Activated CD4-positive, alpha-beta memory T cell treated with anti-CD3 and anti-CD28 coated beads for 36 hours (primary cell): ENCODE data around the gene WNT5B. TPM values are rescaled to one million over a fixed set of nuclear protein-coding genes. Genes with fewer than 3 reads are reported as not detected.

Experiments
- CTCF ChIA-PET: fragments of 350-600 bp; sonication (Branson Sonifier 250); formaldehyde crosslinking; loops from one replicate; lab custom pipeline; 2021; ENCODE audit warnings: antibody characterized with exemption, inconsistent platforms; lab: Charles Lee
- POLR2A ChIA-PET: fragments of 350-600 bp; sonication (Branson Sonifier 250); formaldehyde crosslinking; loops from one replicate; lab custom pipeline; 2021; ENCODE audit warnings: antibody characterized with exemption; lab: Charles Lee
- DNase-seq: peaks from one replicate; pipeline ENCODE4 v3.0.0-alpha.2; 2020
- H3K27ac Mint-ChIP-seq: one replicate; pipeline ENCODE4 v1.8.0; 2021; ENCODE audit warnings: mixed read lengths
- H3K27me3 Mint-ChIP-seq: one replicate; pipeline ENCODE4 v1.8.0; 2021; ENCODE audit warnings: mixed read lengths
- H3K36me3 Mint-ChIP-seq: one replicate; pipeline ENCODE4 v1.8.0; 2021; ENCODE audit warnings: mixed read lengths
- H3K4me1 Mint-ChIP-seq: one replicate; pipeline ENCODE4 v1.8.0; 2021; ENCODE audit warnings: low read depth, mixed read lengths
- H3K4me3 Mint-ChIP-seq: one replicate; pipeline ENCODE4 v1.8.0; 2021; ENCODE audit warnings: mild to moderate bottlenecking, mixed read lengths
- H3K9me3 Mint-ChIP-seq: one replicate; pipeline ENCODE4 v1.8.0; 2021; ENCODE audit warnings: mixed read lengths
- intact Hi-C: fragments of 100-400 bp; cut with micrococcal nuclease; formaldehyde crosslinking; loops from one replicate; pipeline ENCODE4 v1.15.1; 2023
- total RNA-seq, 2 experiments: library from RNA; stranded (reverse); gene quantifications; one replicate each; pipeline ENCODE4 v1.2.3, GENCODE V29; 2021

The WNT5B gene
- total RNA-seq, 2 experiments from 2014 or later: not detected

GRCh38 chr12:1591034-1591433 lies 38.0 kb upstream of the WNT5B start:
- H3K27me3 Mint-ChIP-seq: no peaks in the 10 kb centered on the region
- peaks cover 47% of the 10 kb centered on the region for H3K4me1 Mint-ChIP-seq
- DNase-seq: peak; percentile 35
- H3K9me3 Mint-ChIP-seq: no peaks in the 10 kb centered on the region
- intact Hi-C loops: loop anchor here (5.0 to 10.0 kb wide), 5 partner anchors 59 to 1026 kb away; partner anchors contain the start of genes ERC1 and WNK1
- H3K27ac Mint-ChIP-seq: peak overlapping the region; percentile 52
- ChIA-PET CTCF (interaction anchor here (6.9 kb wide), 1 partner anchor 474 kb away, joined by 80 read pairs; no protein-coding TSS in a partner anchor), POLR2A (no interaction called here)
- H3K4me3 Mint-ChIP-seq: peak overlapping the region; percentile 68
- peaks cover 17% of the 10 kb centered on the region for H3K36me3 Mint-ChIP-seq

GRCh38 chr12:1591543-1591942 lies 37.5 kb upstream of the WNT5B start:
- Mint-ChIP-seq H3K9me3 (no peaks in the 10 kb centered on the region), H3K4me1 (peaks cover 47% of the 10 kb centered on the region), H3K27me3 (no peaks in the 10 kb centered on the region), H3K27ac (peak overlapping the region; percentile 91), H3K36me3 (peaks cover 17% of the 10 kb centered on the region), H3K4me3 (peak overlapping the region; percentile 94)
- intact Hi-C loops: loop anchor here (5.0 to 10.0 kb wide), 5 partner anchors 59 to 1027 kb away; partner anchors contain the start of genes ERC1 and WNK1
- DNase-seq: no peak
- POLR2A ChIA-PET: no interaction called here
- CTCF ChIA-PET: interaction anchor here (1.7 to 6.9 kb wide), 2 partner anchors 10 to 474 kb away, joined by 8 to 80 read pairs; no protein-coding TSS in a partner anchor

GRCh38 chr12:1592444-1593173 lies 36.4 kb upstream of the WNT5B start:
- Mint-ChIP-seq H3K27me3 (no peaks in the 10 kb centered on the region), H3K36me3 (peaks cover 17% of the 10 kb centered on the region), H3K9me3 (no peaks in the 10 kb centered on the region), H3K27ac (peak overlapping the region; percentile 91), H3K4me3 (peak overlapping the region; percentile 94), H3K4me1 (peaks cover 46% of the 10 kb centered on the region)
- intact Hi-C loops: loop anchor here (1.0 to 10.0 kb wide), 7 partner anchors 13 to 1028 kb away; partner anchors contain the start of genes ERC1, RAD52 and WNK1
- ChIA-PET POLR2A (interaction anchor here (0.8 to 2.1 kb wide), 7 partner anchors 9 to 840 kb away, joined by 3 to 24 read pairs (median 4); partner anchors contain the start of genes RAD52 and WNK1), CTCF (interaction anchor here (0.9 to 6.9 kb wide), 10 partner anchors 9 to 640 kb away, joined by 3 to 80 read pairs (median 4); no protein-coding TSS in a partner anchor)
- peak; percentile 87 for DNase-seq

GRCh38 chr12:1593174-1594005 lies 35.6 kb upstream of the WNT5B start:
- POLR2A ChIA-PET: interaction anchor here (0.8 to 2.2 kb wide), 8 partner anchors 9 to 842 kb away, joined by 3 to 24 read pairs (median 4); partner anchors contain the start of gene WNK1
- DNase-seq: peak; percentile 65
- Mint-ChIP-seq H3K4me3 (peak overlapping the region; percentile 94), H3K27ac (peak overlapping the region; percentile 91), H3K4me1 (peaks cover 38% of the 10 kb centered on the region), H3K27me3 (no peaks in the 10 kb centered on the region), H3K36me3 (peaks cover 17% of the 10 kb centered on the region), H3K9me3 (no peaks in the 10 kb centered on the region)
- CTCF ChIA-PET: interaction anchor here (0.9 to 6.9 kb wide), 12 partner anchors 8 to 644 kb away, joined by 3 to 80 read pairs (median 4); partner anchors contain the start of gene RAD52
- intact Hi-C loops: loop anchor here (5.0 to 10.0 kb wide), 5 partner anchors 61 to 1029 kb away; partner anchors contain the start of genes ERC1 and WNK1

GRCh38 chr12:1594006-1594260 lies 35.1 kb upstream of the WNT5B start:
- no peak for DNase-seq
- peak overlapping the region; percentile 94 for H3K4me3 Mint-ChIP-seq
- H3K36me3 Mint-ChIP-seq: peaks cover 17% of the 10 kb centered on the region
- no peaks in the 10 kb centered on the region for H3K27me3 Mint-ChIP-seq
- ChIA-PET POLR2A (interaction anchor here (0.8 to 2.2 kb wide), 3 partner anchors 8 to 843 kb away, joined by 3 to 24 read pairs (median 8); no protein-coding TSS in a partner anchor), CTCF (interaction anchor here (0.9 to 6.9 kb wide), 8 partner anchors 8 to 645 kb away, joined by 3 to 80 read pairs (median 5); partner anchors contain the start of gene RAD52)
- H3K9me3 Mint-ChIP-seq: no peaks in the 10 kb centered on the region
- intact Hi-C loops: loop anchor here (5.0 to 10.0 kb wide), 5 partner anchors 62 to 1029 kb away; partner anchors contain the start of genes ERC1 and WNK1
- H3K27ac Mint-ChIP-seq: peak overlapping the region; percentile 91
- peaks cover 33% of the 10 kb centered on the region for H3K4me1 Mint-ChIP-seq

- POLR2A ChIA-PET: interaction anchor here (2.1 to 2.2 kb wide), 2 partner anchors 8 to 11 kb away, joined by 8 to 24 read pairs; no protein-coding TSS in a partner anchor
- CTCF ChIA-PET: interaction anchor here (1.2 to 2.8 kb wide), 6 partner anchors 7 to 476 kb away, joined by 4 to 27 read pairs (median 6); no protein-coding TSS in a partner anchor
- Mint-ChIP-seq H3K4me3 (peak within 1 kb of the TSS; percentile 94), H3K36me3 (peaks cover 17% of the 10 kb centered on the region), H3K4me1 (peaks cover 31% of the 10 kb centered on the region), H3K27ac (peak within 1 kb of the TSS; percentile 91), H3K27me3 (no peaks in the 10 kb centered on the region), H3K9me3 (no peaks in the 10 kb centered on the region)
- peak; percentile 91 for DNase-seq
- intact Hi-C loops: loop anchor here (5.0 to 10.0 kb wide), 5 partner anchors 62 to 1030 kb away; partner anchors contain the start of genes ERC1 and WNK1
These were observed 34.6 kb upstream of the WNT5B start, which contains the start of gene FBXL14 for GRCh38 chr12:1594261-1595025. Gene FBXL14 (minus strand): TSS chr12:1594581. CDS start chr12:1594066, 515 bp downstream.

- peaks cover 25% of the 10 kb centered on the region for H3K4me1 Mint-ChIP-seq
- peak overlapping the region; percentile 86 for H3K27ac Mint-ChIP-seq
- intact Hi-C loops: loop anchor here (10.0 kb wide), 2 partner anchors 780 to 1030 kb away; no protein-coding TSS in a partner anchor
- H3K9me3 Mint-ChIP-seq: no peaks in the 10 kb centered on the region
- H3K27me3 Mint-ChIP-seq: no peaks in the 10 kb centered on the region
- H3K36me3 Mint-ChIP-seq: peaks cover 17% of the 10 kb centered on the region
- peak; percentile 25 for DNase-seq
- peak overlapping the region; percentile 85 for H3K4me3 Mint-ChIP-seq
- POLR2A ChIA-PET: interaction anchor here (2.2 kb wide), 1 partner anchor 10 kb away, joined by 8 read pairs; no protein-coding TSS in a partner anchor
- CTCF ChIA-PET: interaction anchor here (1.5 to 2.8 kb wide), 3 partner anchors 8 to 477 kb away, joined by 4 to 27 read pairs (median 5); no protein-coding TSS in a partner anchor
These were observed 33.9 kb upstream of the WNT5B start for GRCh38 chr12:1595026-1595561.

GRCh38 chr12:1595690-1596347 lies 33.2 kb upstream of the WNT5B start:
- no peaks in the 10 kb centered on the region for H3K9me3 Mint-ChIP-seq
- CTCF ChIA-PET: interaction anchor here (1.5 kb wide), 1 partner anchor 477 kb away, joined by 5 read pairs; no protein-coding TSS in a partner anchor
- no peak overlapping the region for H3K27ac Mint-ChIP-seq
- no peak for DNase-seq
- H3K36me3 Mint-ChIP-seq: peaks cover 13% of the 10 kb centered on the region
- POLR2A ChIA-PET: no interaction called here
- H3K27me3 Mint-ChIP-seq: no peaks in the 10 kb centered on the region
- H3K4me1 Mint-ChIP-seq: peaks cover 17% of the 10 kb centered on the region
- intact Hi-C loops: loop anchor here (10.0 kb wide), 2 partner anchors 781 to 1031 kb away; no protein-coding TSS in a partner anchor
- H3K4me3 Mint-ChIP-seq: peak overlapping the region; percentile 85

- no peak for DNase-seq
- Mint-ChIP-seq H3K4me1 (peaks cover 16% of the 10 kb centered on the region), H3K4me3 (no peak overlapping the region), H3K27ac (no peak overlapping the region), H3K27me3 (no peaks in the 10 kb centered on the region), H3K9me3 (no peaks in the 10 kb centered on the region), H3K36me3 (peaks cover 1% of the 10 kb centered on the region)
- intact Hi-C loops: loop anchor here (10.0 kb wide), 2 partner anchors 784 to 1034 kb away; no protein-coding TSS in a partner anchor
- POLR2A ChIA-PET: no interaction called here
- CTCF ChIA-PET: interaction anchor here (1.7 kb wide), 1 partner anchor 481 kb away, joined by 7 read pairs; no protein-coding TSS in a partner anchor
These were observed 30.3 kb upstream of the WNT5B start for GRCh38 chr12:1598757-1599156.
